SH-SY5Y (cell line): ENCODE measurements around the gene IFNA17.

ENCODE experiments used
- GATA2 ChIP-seq: IDR thresholded peaks from 2 replicates; pipeline ENCODE4 v1.6.1; 2011; ENCODE audit warnings: mild to moderate bottlenecking, low read depth, low read length
- GATA3 ChIP-seq: IDR thresholded peaks from 2 replicates; pipeline ENCODE4 v1.6.1; 2011; ENCODE audit warnings: low read depth, mild to moderate bottlenecking, low read length, moderate library complexity

GRCh38 chr9:21255538-21256212 is 27.7 kb upstream of the IFNA17 start:
- TF ChIP-seq GATA2 (no peak), GATA3 (no peak)
